IMR-90 (cell line): Measurements from ENCODE around the gene TMEM127. TPM values are rescaled to one million over a fixed set of nuclear protein-coding genes. Genes with fewer than 3 reads are reported as not detected.

Source experiments
- polyA plus RNA-seq, 3 experiments: library from polyadenylated mRNA; depleted of rRNA; stranded (reverse); fragments of >200 nt; gene quantifications; 2 replicates each; pipeline ENCODE4 v1.2.3, GENCODE V29; 2012; ENCODE audit warnings: low replicate concordance in 1 of 3
- total RNA-seq: library from RNA; depleted of rRNA; stranded (reverse); fragments of >200 nt; gene quantifications from 2 replicates; pipeline ENCODE4 v1.2.3, GENCODE V29; 2012; rRNA removed

TMEM127 gene
- total and polyA plus RNA-seq, 2 of the 4 experiments (the other 2 are of a cell fraction), result 35.7 to 47.6 TPM

Other genes with a start within 250 kb of the TMEM127 start
- 0.28 and 0.36 TPM in 2 replicates for gene GPAT2, start 231.1 kb downstream of the TMEM127 start, total RNA-seq
- 0.53 and 0.57 TPM in 2 replicates for gene GPAT2, start 231.1 kb downstream of the TMEM127 start, polyA plus RNA-seq (2012; rRNA removed)
- gene ADRA2B, start 149.4 kb downstream of the TMEM127 start, total RNA-seq, result not detected in 2 replicates
- gene ADRA2B, start 149.4 kb downstream of the TMEM127 start, polyA plus RNA-seq (2012; rRNA removed), result not detected in 2 replicates
- gene ASTL, start 127.5 kb downstream of the TMEM127 start, total RNA-seq, result not detected in 2 replicates
- not detected in 2 replicates for gene ASTL, start 127.5 kb downstream of the TMEM127 start, polyA plus RNA-seq (2012; rRNA removed)
- 1.8 and 2.5 TPM in 2 replicates for gene DUSP2, start 120.6 kb downstream of the TMEM127 start, total RNA-seq
- 3.8 and 4.8 TPM in 2 replicates for gene DUSP2, start 120.6 kb downstream of the TMEM127 start, polyA plus RNA-seq (2012; rRNA removed)
- 138 and 189 TPM in 2 replicates for gene STARD7, start 57.2 kb downstream of the TMEM127 start, total RNA-seq
- gene STARD7, start 57.2 kb downstream of the TMEM127 start, polyA plus RNA-seq (2012; rRNA removed), result 51.1 and 61.7 TPM in 2 replicates
- gene CIAO1, start 228 bp upstream of the TMEM127 start, total RNA-seq, result 85.5 and 94.3 TPM in 2 replicates
- gene CIAO1, start 228 bp upstream of the TMEM127 start, polyA plus RNA-seq (2012; rRNA removed), result 78.8 and 81.1 TPM in 2 replicates
- gene SNRNP200, start 39.5 kb upstream of the TMEM127 start, total RNA-seq, result 44.1 and 44.2 TPM in 2 replicates
- gene SNRNP200, start 39.5 kb upstream of the TMEM127 start, polyA plus RNA-seq (2012; rRNA removed), result 108 TPM in 2 replicates
- 1.1 and 1.4 TPM in 2 replicates for gene ITPRIPL1, start 59.3 kb upstream of the TMEM127 start, total RNA-seq
- 0.84 and 0.99 TPM in 2 replicates for gene ITPRIPL1, start 59.3 kb upstream of the TMEM127 start, polyA plus RNA-seq (2012; rRNA removed)
- gene NCAPH, start 69.8 kb upstream of the TMEM127 start, total RNA-seq, result 16.7 and 17.7 TPM in 2 replicates
- gene NCAPH, start 69.8 kb upstream of the TMEM127 start, polyA plus RNA-seq (2012; rRNA removed), result 16.5 and 19.4 TPM in 2 replicates
- not detected in 2 replicates for gene NEURL3, start 239.4 kb upstream of the TMEM127 start, total RNA-seq
- not detected in 2 replicates for gene NEURL3, start 239.4 kb upstream of the TMEM127 start, polyA plus RNA-seq (2012; rRNA removed)